Measurements from ENCODE around the gene RSPH1.

The RSPH1 gene

DNA sequence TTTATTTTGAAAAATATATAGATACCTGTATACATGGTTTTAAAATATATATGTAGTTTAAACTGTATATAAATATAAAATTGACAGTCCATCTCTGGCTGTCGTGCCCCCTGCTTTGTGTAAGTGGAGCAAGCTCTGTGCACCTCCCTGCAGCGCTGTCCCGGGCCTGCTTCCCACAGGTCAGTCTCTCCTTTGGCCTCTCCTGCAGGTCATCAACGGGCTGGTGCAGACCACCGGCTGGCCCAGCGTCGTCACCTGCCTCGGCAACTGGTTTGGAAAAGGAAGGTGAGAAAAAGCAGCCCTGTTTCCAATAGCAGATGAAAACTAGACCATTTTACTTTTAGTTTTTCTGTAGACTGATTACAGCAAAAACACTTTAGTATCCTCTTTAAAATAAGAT, 46.2 kb upstream of the RSPH1 start:
- H2AFZ ChIP-seq (ENCODE audit: low read length): no peak overlapping the region
- no peak overlapping the region for H3K4me3 ChIP-seq (ENCODE audit: low read length, poor library complexity, severe bottlenecking)
- no peak overlapping the region for H3K9ac ChIP-seq (ENCODE audit: low read depth, low read length, poor library complexity, severe bottlenecking)
- TF ChIP-seq, protein P1, sequence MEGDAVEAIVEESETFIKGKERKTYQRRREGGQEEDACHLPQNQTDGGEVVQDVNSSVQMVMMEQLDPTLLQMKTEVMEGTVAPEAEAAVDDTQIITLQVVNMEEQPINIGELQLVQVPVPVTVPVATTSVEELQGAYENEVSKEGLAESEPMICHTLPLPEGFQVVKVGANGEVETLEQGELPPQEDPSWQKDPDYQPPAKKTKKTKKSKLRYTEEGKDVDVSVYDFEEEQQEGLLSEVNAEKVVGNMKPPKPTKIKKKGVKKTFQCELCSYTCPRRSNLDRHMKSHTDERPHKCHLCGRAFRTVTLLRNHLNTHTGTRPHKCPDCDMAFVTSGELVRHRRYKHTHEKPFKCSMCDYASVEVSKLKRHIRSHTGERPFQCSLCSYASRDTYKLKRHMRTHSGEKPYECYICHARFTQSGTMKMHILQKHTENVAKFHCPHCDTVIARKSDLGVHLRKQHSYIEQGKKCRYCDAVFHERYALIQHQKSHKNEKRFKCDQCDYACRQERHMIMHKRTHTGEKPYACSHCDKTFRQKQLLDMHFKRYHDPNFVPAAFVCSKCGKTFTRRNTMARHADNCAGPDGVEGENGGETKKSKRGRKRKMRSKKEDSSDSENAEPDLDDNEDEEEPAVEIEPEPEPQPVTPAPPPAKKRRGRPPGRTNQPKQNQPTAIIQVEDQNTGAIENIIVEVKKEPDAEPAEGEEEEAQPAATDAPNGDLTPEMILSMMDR (conservative IDR thresholded peaks at IDR 0.05; ENCODE audit: low read length): no peak
- no peak for TF ChIP-seq EZH2phosphoT487 (IDR thresholded peaks at IDR 0.05; ENCODE audit: borderline replicate concordance)
- no peaks in the 10 kb centered on the region for H3K27me3 ChIP-seq (ENCODE audit: insufficient read depth, low read length, poor library complexity, severe bottlenecking)
- H3K4me2 ChIP-seq (ENCODE audit: low read depth, low read length, poor library complexity, severe bottlenecking): no peak overlapping the region
- H3F3A ChIP-seq (ENCODE audit: low read depth): no peaks in the 10 kb centered on the region
- H3K36me3 ChIP-seq (ENCODE audit: insufficient read depth, low read length): peaks cover 98% of the 10 kb centered on the region; the same call in 1 of the 2 replicates
- no peaks in the 10 kb centered on the region for H3K9me3 ChIP-seq (ENCODE audit: insufficient read depth, low read depth, low read length)
- H3K4me1 ChIP-seq (ENCODE audit: insufficient read depth, low read length, poor library complexity, severe bottlenecking): no peaks in the 10 kb centered on the region
- peaks cover 6% of the 10 kb centered on the region; the same call in 1 of the 2 replicates for H3K79me2 ChIP-seq (ENCODE audit: insufficient read depth, low read length)
- peaks cover 3% of the 10 kb centered on the region for H4K20me1 ChIP-seq (ENCODE audit: insufficient read depth, low read length, poor library complexity, severe bottlenecking)
- no peaks in the 10 kb centered on the region for H3K9me2 ChIP-seq (replicated peaks; ENCODE audit: low read depth, low read length)

DNA sequence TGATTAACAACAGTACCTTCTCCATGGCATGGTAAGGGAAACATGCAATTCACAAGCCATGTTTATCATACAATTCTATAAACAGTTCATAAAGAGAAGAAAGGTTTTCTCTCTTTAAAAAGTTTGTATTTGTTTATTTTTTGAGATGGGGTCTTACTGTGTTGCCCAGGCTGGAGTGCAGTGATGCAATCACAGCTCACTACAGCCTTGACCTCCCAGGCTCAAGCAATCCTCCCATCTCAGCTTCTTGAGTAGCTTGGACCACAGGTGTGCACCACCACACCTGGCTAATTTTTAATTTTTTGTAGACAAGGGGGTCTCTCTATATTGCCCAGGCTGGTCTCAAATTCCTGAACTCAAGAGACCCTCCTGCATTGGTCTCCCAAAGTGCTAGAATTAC, 45.6 kb upstream of the RSPH1 start:
- H3K9ac ChIP-seq (ENCODE audit: low read depth, low read length, poor library complexity, severe bottlenecking): no peak overlapping the region
- no peak overlapping the region for H3K4me2 ChIP-seq (ENCODE audit: low read depth, low read length, poor library complexity, severe bottlenecking)
- H3K4me3 ChIP-seq (ENCODE audit: low read length, poor library complexity, severe bottlenecking): no peak overlapping the region
- no peaks in the 10 kb centered on the region for H3K9me3 ChIP-seq (ENCODE audit: insufficient read depth, low read depth, low read length)
- no peaks in the 10 kb centered on the region for H3F3A ChIP-seq (ENCODE audit: low read depth)
- peaks cover 98% of the 10 kb centered on the region; the same call in 1 of the 2 replicates for H3K36me3 ChIP-seq (ENCODE audit: insufficient read depth, low read length)
- no peak for TF ChIP-seq EZH2phosphoT487 (IDR thresholded peaks at IDR 0.05; ENCODE audit: borderline replicate concordance)
- TF ChIP-seq, protein P1 (conservative IDR thresholded peaks at IDR 0.05; ENCODE audit: low read length): no peak
- H3K9me2 ChIP-seq (replicated peaks; ENCODE audit: low read depth, low read length): no peaks in the 10 kb centered on the region
- H3K27me3 ChIP-seq (ENCODE audit: insufficient read depth, low read length, poor library complexity, severe bottlenecking): no peaks in the 10 kb centered on the region
- peaks cover 6% of the 10 kb centered on the region; the same call in 1 of the 2 replicates for H3K79me2 ChIP-seq (ENCODE audit: insufficient read depth, low read length)
- H4K20me1 ChIP-seq (ENCODE audit: insufficient read depth, low read length, poor library complexity, severe bottlenecking): peaks cover 3% of the 10 kb centered on the region
- H3K4me1 ChIP-seq (ENCODE audit: insufficient read depth, low read length, poor library complexity, severe bottlenecking): no peaks in the 10 kb centered on the region
- no peak overlapping the region for H2AFZ ChIP-seq (ENCODE audit: low read length)

DNA sequence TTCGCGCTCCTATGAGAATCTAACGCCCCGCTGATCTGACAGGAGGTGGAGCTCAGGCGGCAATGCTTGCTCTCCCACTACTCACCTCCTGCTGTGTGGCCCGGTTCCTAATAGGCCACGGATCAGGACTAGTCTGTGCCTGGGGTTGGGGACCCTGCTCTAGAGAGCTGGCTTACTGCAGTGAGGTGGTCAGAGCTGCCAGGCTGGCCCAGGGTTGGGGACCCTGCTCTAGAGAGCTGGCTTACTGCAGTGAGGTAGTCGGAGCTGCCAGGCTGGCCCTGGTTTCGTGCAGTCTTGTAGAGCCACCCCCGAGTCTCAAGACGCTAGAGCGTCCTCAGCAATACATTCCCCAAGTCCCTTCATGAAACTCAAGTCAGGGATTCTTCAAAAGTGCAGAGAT, 45.1 kb upstream of the RSPH1 start:
- peaks cover 98% of the 10 kb centered on the region; the same call in 1 of the 2 replicates for H3K36me3 ChIP-seq (ENCODE audit: insufficient read depth, low read length)

More for the DNA sequence above, 45.1 kb upstream of the RSPH1 start:
- Histone ChIP-seq H3K27me3 (ENCODE audit: insufficient read depth, low read length, poor library complexity, severe bottlenecking) (no peaks in the 10 kb centered on the region), H3K9me3 (ENCODE audit: insufficient read depth, low read depth, low read length) (no peaks in the 10 kb centered on the region), H2AFZ (ENCODE audit: low read length) (no peak overlapping the region), H3F3A (ENCODE audit: low read depth) (no peaks in the 10 kb centered on the region), H3K4me2 (ENCODE audit: low read depth, low read length, poor library complexity, severe bottlenecking) (no peak overlapping the region), H3K79me2 (ENCODE audit: insufficient read depth, low read length) (peaks cover 7% of the 10 kb centered on the region; the same call in 1 of the 2 replicates), H3K4me3 (ENCODE audit: low read length, poor library complexity, severe bottlenecking) (no peak overlapping the region), H3K9ac (ENCODE audit: low read depth, low read length, poor library complexity, severe bottlenecking) (no peak overlapping the region), H3K4me1 (ENCODE audit: insufficient read depth, low read length, poor library complexity, severe bottlenecking) (no peaks in the 10 kb centered on the region), H4K20me1 (ENCODE audit: insufficient read depth, low read length, poor library complexity, severe bottlenecking) (peaks cover 3% of the 10 kb centered on the region), H3K9me2 (replicated peaks; ENCODE audit: low read depth, low read length) (no peaks in the 10 kb centered on the region)
- no peak for TF ChIP-seq EZH2phosphoT487 (IDR thresholded peaks at IDR 0.05; ENCODE audit: borderline replicate concordance)
- TF ChIP-seq, protein P1 (conservative IDR thresholded peaks at IDR 0.05; ENCODE audit: low read length): no peak
